IMR-90 (cell line): ENCODE data around the gene SRRM3. TPM values are rescaled to one million over a fixed set of nuclear protein-coding genes. Genes with fewer than 3 reads are reported as not detected.

ENCODE experiments used
- ATAC-seq: fragments of 200-7000 bp; cut with Tn5 transposase; 2 replicates; pipeline ENCODE4 v1.9.1; 2020; ENCODE audit warnings: low read depth, mild to moderate bottlenecking, moderate library complexity
- BruUV-seq: library from RNA; stranded (reverse); fragments of 400-500 nt; replicated peaks from 2 replicates; lab custom pipeline; 2021; lab: Mats Ljungman, UMichigan
- CTCF ChIA-PET: fragments of 300-600 bp; formaldehyde crosslinking; extraction: SDS; loops from one replicate; lab custom pipeline; 2021; ENCODE audit warnings: antibody characterized with exemption; lab: Yijun Ruan, JAX
- POLR2A ChIA-PET: fragments of 300-600 bp; sonication (Branson Sonifier 250); formaldehyde crosslinking; loops from one replicate; lab custom pipeline; 2022; ENCODE audit warnings: antibody characterized with exemption; ENCODE audit not compliant: unreplicated experiment; lab: Charles Lee
- DNase-seq: peaks from one replicate; pipeline ENCODE4 v3.0.0; 2013
- H2AFZ ChIP-seq: replicated peaks from 2 replicates; pipeline ENCODE3; 2013; ENCODE audit warnings: low read length, mild to moderate bottlenecking; ENCODE audit not compliant: poor library complexity
- H2AK5ac ChIP-seq: 2 replicates; pipeline ENCODE4 v1.6.1; 2013; ENCODE audit warnings: low read depth, low read length, inconsistent platforms
- H2AK9ac ChIP-seq: replicated peaks from 2 replicates; pipeline ENCODE3; 2013; ENCODE audit warnings: mild to moderate bottlenecking, low read depth, low read length, moderate library complexity; ENCODE audit not compliant: poor library complexity
- H2BK120ac ChIP-seq: 2 replicates; pipeline ENCODE4 v1.6.1; 2013; ENCODE audit warnings: low read depth, low read length, inconsistent platforms
- H2BK15ac ChIP-seq: 3 replicates; pipeline ENCODE4 v1.6.1; 2013; ENCODE audit warnings: low read depth, low read length, inconsistent platforms
- H2BK20ac ChIP-seq: 2 replicates; pipeline ENCODE4 v1.6.1; 2013; ENCODE audit warnings: low read depth, mild to moderate bottlenecking, inconsistent platforms, low read length, moderate library complexity
- H2BK5ac ChIP-seq: 2 replicates; pipeline ENCODE4 v1.6.1; 2013; ENCODE audit warnings: mild to moderate bottlenecking, low read depth, low read length, inconsistent platforms; ENCODE audit not compliant: poor library complexity, severe bottlenecking
- H3K14ac ChIP-seq: replicated peaks from 2 replicates; pipeline ENCODE4 v1.6.1; 2013; ENCODE audit warnings: low read depth, low read length, inconsistent platforms
- H3K18ac ChIP-seq: 2 replicates; pipeline ENCODE4 v1.6.1; 2013; ENCODE audit warnings: low read depth, low read length, control low read depth
- H3K23ac ChIP-seq: 2 replicates; pipeline ENCODE4 v1.6.1; 2013; ENCODE audit warnings: low read depth, low read length, inconsistent platforms
- H3K27ac ChIP-seq: 2 replicates; pipeline ENCODE4 v1.5.1; 2013; ENCODE audit warnings: mild to moderate bottlenecking, control low read depth, low read length; ENCODE audit not compliant: insufficient read depth
- H3K27me3 ChIP-seq: 2 replicates; pipeline ENCODE4 v1.6.1; 2013; ENCODE audit warnings: low read length; ENCODE audit not compliant: control insufficient read depth, insufficient read depth
- H3K36me3 ChIP-seq: 2 replicates; pipeline ENCODE4 v1.6.1; 2013; ENCODE audit warnings: low read length, mixed read lengths; ENCODE audit not compliant: control insufficient read depth, insufficient read depth
- H3K4ac ChIP-seq: 2 replicates; pipeline ENCODE4 v1.6.1; 2013; ENCODE audit warnings: low read depth, low read length, inconsistent platforms
- H3K4me1 ChIP-seq: 2 replicates; pipeline ENCODE4 v1.6.1; 2013; ENCODE audit warnings: low read length, mixed read lengths; ENCODE audit not compliant: control insufficient read depth, insufficient read depth
- H3K4me2 ChIP-seq: 2 replicates; pipeline ENCODE4 v1.6.1; 2013; ENCODE audit warnings: low read depth, mild to moderate bottlenecking, control low read depth, low read length, moderate library complexity
- H3K4me3 ChIP-seq: 2 replicates; pipeline ENCODE4 v1.5.1; 2013; ENCODE audit warnings: low read depth, mild to moderate bottlenecking, control low read depth, low read length, moderate library complexity; ENCODE audit not compliant: insufficient read depth
- H3K56ac ChIP-seq: 2 replicates; pipeline ENCODE4 v1.6.1; 2013; ENCODE audit warnings: low read length, inconsistent platforms; ENCODE audit not compliant: insufficient read depth; ENCODE audit errors: extremely low read depth
- H3K79me1 ChIP-seq, 2 experiments: 2 replicates each; pipeline ENCODE4 v1.6.1; 2013; ENCODE audit warnings: low read length in 2 of 2, inconsistent platforms in 1 of 2, low read depth in 1 of 2
- H3K9ac ChIP-seq: 2 replicates; pipeline ENCODE4 v1.6.1; 2013; ENCODE audit warnings: low read depth, low read length, control low read depth
- H3K9me1 ChIP-seq: 2 replicates; pipeline ENCODE4 v1.6.1; 2013; ENCODE audit warnings: low read length, inconsistent platforms; ENCODE audit not compliant: insufficient read depth
- H3K9me3 ChIP-seq: 2 replicates; pipeline ENCODE4 v1.6.1; 2013; ENCODE audit warnings: low read length; ENCODE audit not compliant: control insufficient read depth, insufficient read depth
- H4K20me1 ChIP-seq: 2 replicates; pipeline ENCODE4 v1.6.1; 2013; ENCODE audit warnings: low read length, inconsistent platforms; ENCODE audit not compliant: insufficient read depth
- H4K5ac ChIP-seq: 2 replicates; pipeline ENCODE4 v1.6.1; 2013; ENCODE audit warnings: mild to moderate bottlenecking, low read depth, low read length, control low read depth
- H4K8ac ChIP-seq, 2 experiments: 2 replicates each; pipeline ENCODE4 v1.6.1; 2013; ENCODE audit warnings: low read depth in 2 of 2, low read length in 2 of 2, control low read depth in 1 of 2, inconsistent platforms in 1 of 2
- H4K91ac ChIP-seq: 2 replicates; pipeline ENCODE4 v1.6.1; 2013; ENCODE audit warnings: low read depth, low read length, inconsistent platforms; ENCODE audit not compliant: insufficient read depth
- CEBPB ChIP-seq: IDR thresholded peaks from 2 replicates; pipeline ENCODE4 v1.6.1; 2012; ENCODE audit warnings: low read depth, low read length, improper control_type of control experiment
- MAFK ChIP-seq: IDR thresholded peaks from 2 replicates; pipeline ENCODE4 v1.6.1; 2012; ENCODE audit warnings: low read depth, low read length, improper control_type of control experiment
- RCOR1 ChIP-seq: IDR thresholded peaks from 2 replicates; pipeline ENCODE4 v1.6.1; 2012; ENCODE audit warnings: mild to moderate bottlenecking, low read length, improper control_type of control experiment; ENCODE audit not compliant: insufficient replicate concordance
- WGBS, 2 experiments: methylation state at CpG; one replicate each; pipeline versions ENCODE4 v1.1.5 to v1.1.7; 2013; ENCODE audit warnings: missing lambda C conversion rate in 2 of 2; ENCODE audit not compliant: insufficient read length in 1 of 2; ENCODE audit errors: extremely low coverage in 2 of 2; 5-methylcytosine and 5-hydroxymethylcytosine counted together
- dilution Hi-C: fragments of 300-500 bp; cut with HindIII; formaldehyde crosslinking; loops from one replicate; pipeline ENCODE4 v1.14.3; 2018; ENCODE audit warnings: low sequenced_read_pairs; ENCODE audit not compliant: unreplicated experiment
- in situ Hi-C: fragments of 300-500 bp; cut with MboI; formaldehyde crosslinking; loops from 3 replicates; pipeline ENCODE4 v1.14.3; 2019; ENCODE audit warnings: low sequenced_read_pairs, inconsistent platforms, mixed read lengths
- intact Hi-C: fragments of 100-400 bp; cut with micrococcal nuclease; formaldehyde crosslinking; loops from 2 replicates; pipeline ENCODE4 v1.10.0; 2022
- polyA plus RNA-seq, 3 experiments: library from polyadenylated mRNA; depleted of rRNA; stranded (reverse); fragments of >200 nt; gene quantifications; 2 replicates each; pipeline ENCODE4 v1.2.3, GENCODE V29; 2012; ENCODE audit warnings: low replicate concordance in 1 of 3
- total RNA-seq: library from RNA; depleted of rRNA; stranded (reverse); fragments of >200 nt; gene quantifications from 2 replicates; pipeline ENCODE4 v1.2.3, GENCODE V29; 2012
- TF ChIP-seq, protein P1 (sequence below): conservative IDR thresholded peaks from 2 replicates; pipeline ENCODE4 v1.5.1; 2012; ENCODE audit warnings: mild to moderate bottlenecking, low read depth, low read length, improper control_type of control experiment

Gene SRRM3
- total and polyA plus RNA-seq, 2 of the 4 experiments (the other 2 are of a cell fraction): 0.18 to 2.5 TPM

DNA sequence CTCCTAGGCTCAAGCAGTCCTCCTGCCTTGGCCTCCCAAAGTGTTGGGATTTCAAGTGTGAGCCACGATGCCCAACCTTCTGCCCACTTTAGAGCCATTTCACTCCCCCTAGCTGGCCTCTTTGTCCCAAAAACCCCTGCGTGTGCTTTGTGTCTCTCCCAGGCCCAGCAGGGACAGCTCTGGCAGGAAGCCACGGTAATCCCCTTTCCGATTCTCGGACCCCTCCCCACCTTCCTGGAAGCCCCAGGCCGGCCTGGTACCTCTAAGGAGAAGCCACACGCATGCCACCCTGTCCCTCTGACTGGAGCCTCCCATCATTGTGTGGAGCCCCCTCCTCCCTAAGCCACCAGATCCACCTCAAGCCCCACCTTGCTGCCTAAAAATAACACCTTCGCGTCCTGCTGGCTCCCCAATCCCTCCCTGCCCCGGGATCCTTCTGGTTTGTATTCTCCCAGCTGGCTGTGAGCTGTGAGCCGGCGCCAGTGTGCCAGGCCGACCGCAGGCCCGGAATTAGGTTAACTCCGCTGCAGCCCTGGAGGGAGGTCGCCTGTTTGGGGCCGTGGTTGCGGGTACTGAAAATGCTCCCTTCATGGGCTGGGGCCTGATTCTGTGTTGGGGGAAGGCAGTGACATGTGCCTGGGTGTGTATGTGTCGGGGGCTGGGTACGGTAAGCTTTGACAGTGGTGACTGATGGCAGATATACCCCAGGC, 16.4 kb upstream of the SRRM3 start:
- no peak overlapping the region for H4K5ac ChIP-seq
- no peaks in the 10 kb centered on the region for H3K9me1 ChIP-seq
- H2AK9ac ChIP-seq: no peak overlapping the region
- dilution Hi-C loops: no loop called here
- H3K9ac ChIP-seq: no peak overlapping the region
- no peak overlapping the region for H4K91ac ChIP-seq
- TF ChIP-seq RCOR1 (no peak), CEBPB (no peak), MAFK (no peak)
- TF ChIP-seq, protein P1, sequence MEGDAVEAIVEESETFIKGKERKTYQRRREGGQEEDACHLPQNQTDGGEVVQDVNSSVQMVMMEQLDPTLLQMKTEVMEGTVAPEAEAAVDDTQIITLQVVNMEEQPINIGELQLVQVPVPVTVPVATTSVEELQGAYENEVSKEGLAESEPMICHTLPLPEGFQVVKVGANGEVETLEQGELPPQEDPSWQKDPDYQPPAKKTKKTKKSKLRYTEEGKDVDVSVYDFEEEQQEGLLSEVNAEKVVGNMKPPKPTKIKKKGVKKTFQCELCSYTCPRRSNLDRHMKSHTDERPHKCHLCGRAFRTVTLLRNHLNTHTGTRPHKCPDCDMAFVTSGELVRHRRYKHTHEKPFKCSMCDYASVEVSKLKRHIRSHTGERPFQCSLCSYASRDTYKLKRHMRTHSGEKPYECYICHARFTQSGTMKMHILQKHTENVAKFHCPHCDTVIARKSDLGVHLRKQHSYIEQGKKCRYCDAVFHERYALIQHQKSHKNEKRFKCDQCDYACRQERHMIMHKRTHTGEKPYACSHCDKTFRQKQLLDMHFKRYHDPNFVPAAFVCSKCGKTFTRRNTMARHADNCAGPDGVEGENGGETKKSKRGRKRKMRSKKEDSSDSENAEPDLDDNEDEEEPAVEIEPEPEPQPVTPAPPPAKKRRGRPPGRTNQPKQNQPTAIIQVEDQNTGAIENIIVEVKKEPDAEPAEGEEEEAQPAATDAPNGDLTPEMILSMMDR: no peak
- no peak overlapping the region for H3K56ac ChIP-seq
- no peak overlapping the region for H3K4me2 ChIP-seq
- H3K23ac ChIP-seq: no peak overlapping the region
- no peak overlapping the region for H2BK15ac ChIP-seq
- in situ Hi-C loops: no loop called here
- H3K9me3 ChIP-seq: no peaks in the 10 kb centered on the region
- H4K20me1 ChIP-seq: no peaks in the 10 kb centered on the region
- intact Hi-C loops: no loop called here
- H3K18ac ChIP-seq: no peak overlapping the region
- H2BK20ac ChIP-seq: no peak overlapping the region
- no peak overlapping the region for H3K27ac ChIP-seq
- no TSS peak for BruUV-seq
- no peak overlapping the region for H2BK5ac ChIP-seq
- no peaks in the 10 kb centered on the region for H3K4me1 ChIP-seq
- H3K14ac ChIP-seq: no peak overlapping the region
- no peak overlapping the region for H4K8ac ChIP-seq
- no peak for ATAC-seq
- no peaks in the 10 kb centered on the region for H3K79me1 ChIP-seq
- H2BK120ac ChIP-seq: no peak overlapping the region
- no peaks in the 10 kb centered on the region for H3K36me3 ChIP-seq
- H2AFZ ChIP-seq: peak overlapping the region; percentile 72
- H3K27me3 ChIP-seq: peaks cover 22% of the 10 kb centered on the region
- no peak overlapping the region for H3K4me3 ChIP-seq
- 7% methylated on average over 4 of the region's 21 CpGs; no CpG with 5 or more reads in 1 of the 2 experiments for WGBS, 2 experiments
- no peak for DNase-seq
- no peak overlapping the region for H2AK5ac ChIP-seq
- H3K4ac ChIP-seq: no peak overlapping the region
- POLR2A ChIA-PET: no interaction called here
- CTCF ChIA-PET: interaction anchor here (0.6 kb wide), 3 partner anchors 15 to 106 kb away, joined by 3 to 4 read pairs (median 3); no protein-coding TSS in a partner anchor
